Gastrocnemius medialis (tissue), 4 donors: ENCODE results near the gene CFAP299. TPM values are rescaled to one million over a fixed set of nuclear protein-coding genes. Genes with fewer than 3 reads are reported as not detected.
A peak's percentile ranks its signal among the peaks of the same experiment; 100 is the strongest.

Experiments used
- ATAC-seq, 2 donors: fragments of 150-250 bp; one replicate each; pipeline ENCODE4 v1.9.1; 2016
- DNase-seq, 2 donors: peaks; one replicate each; pipeline ENCODE4 v3.0.0-alpha.2; 2019
- H3K27ac ChIP-seq, 4 donors: fragments of 200-600 bp; sonication (generic); 1 replicate in 1 of 4; 2 replicates in 3 of 4; pipeline ENCODE4 v1.5.1; 2016 to 2018; ENCODE audit warnings: mild to moderate bottlenecking in 2 of 4, moderate library complexity in 1 of 4
- H3K27me3 ChIP-seq, 3 donors: fragments of 200-600 bp; sonication (generic) in 2 of 3; 1 replicate in 1 of 3; 2 replicates in 2 of 3; pipeline versions ENCODE4 v1.5.1 to v1.6.0; 2016 to 2019; ENCODE audit warnings: mild to moderate bottlenecking in 1 of 3, moderate library complexity in 1 of 3
- H3K36me3 ChIP-seq, 2 donors: fragments of 200-600 bp; sonication (generic) in 1 of 2; one replicate each; pipeline ENCODE4 v1.5.1; 2017 to 2018
- H3K4me1 ChIP-seq, 2 donors: fragments of 200-600 bp; sonication (generic) in 1 of 2; one replicate each; pipeline ENCODE4 v1.5.1; 2016 to 2017; ENCODE audit warnings: mild to moderate bottlenecking in 2 of 2
- H3K4me3 ChIP-seq, 4 donors: fragments of 200-600 bp; sonication (generic) in 3 of 4; 1 replicate in 1 of 4; 2 replicates in 3 of 4; pipeline ENCODE4 v1.5.1; 2016 to 2019; ENCODE audit warnings: mild to moderate bottlenecking in 2 of 4
- H3K9me3 ChIP-seq, 3 donors: fragments of 200-600 bp; sonication (generic) in 2 of 3; 1 replicate in 1 of 3; 2 replicates in 2 of 3; pipeline ENCODE4 v1.5.1; 2016 to 2019
- CTCF ChIP-seq, 5 experiments: fragments of 450-650 bp in 3 of 5; fragments of 200-600 bp in 2 of 5; sonication (generic) in 2 of 5; IDR thresholded peaks in 4 of 5; conservative IDR thresholded peaks in 1 of 5; 1 replicate in 4 of 5; 2 replicates in 1 of 5; pipeline ENCODE4 v1.5.1; 2016 to 2019; ENCODE audit warnings: antibody characterized with exemption in 5 of 5, mild to moderate bottlenecking in 3 of 5, moderate library complexity in 3 of 5
- POLR2A ChIP-seq, 2 donors: fragments of 450-650 bp; IDR thresholded peaks; one replicate each; pipeline ENCODE4 v1.6.1; 2017; ENCODE audit warnings: antibody characterized with exemption in 2 of 2, mild to moderate bottlenecking in 2 of 2, moderate library complexity in 2 of 2
- in situ Hi-C, 4 donors: fragments of 200-750 bp; cut with MboI; loops; one replicate each; pipeline versions ENCODE4 v1.15.0 to v1.8.0; 2017; ENCODE audit warnings: low sequenced_read_pairs in 4 of 4
- intact Hi-C: fragments of 100-400 bp; cut with DNase I; formaldehyde crosslinking; loops from one replicate; pipeline ENCODE4 v1.15.1; 2023; ENCODE audit warnings: low total_unique reads
- total RNA-seq, 4 donors: library from RNA; depleted of rRNA; stranded (reverse); fragments of >200 nt; gene quantifications; one replicate each; pipeline versions ENCODE4 v1.1.0 to v1.2.3, GENCODE V29; 2016

CFAP299 gene
- total RNA-seq, 4 donors from 2014 or later: not detected

DNA sequence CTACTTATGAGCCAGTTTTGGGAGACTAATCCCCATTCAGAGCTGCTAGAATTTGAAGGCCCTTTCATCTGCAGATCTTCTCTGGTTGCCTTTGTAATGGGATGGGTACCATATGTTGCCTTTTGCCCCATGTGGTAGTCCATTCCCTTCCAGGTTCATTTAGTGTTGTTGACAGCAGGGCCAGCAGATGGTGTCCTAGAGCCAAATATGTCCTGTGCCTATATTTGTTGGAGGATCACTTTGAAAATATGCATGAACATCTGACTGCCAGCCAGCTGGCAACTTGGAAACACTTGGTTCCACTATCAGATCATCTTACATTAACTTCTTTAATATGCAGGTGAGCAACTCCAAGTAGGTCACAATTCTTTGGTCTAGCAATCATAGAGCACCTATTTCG is 30.4 kb downstream of the CFAP299 start:
- no peak overlapping the region for H3K4me3 ChIP-seq
- in situ Hi-C loops (loop anchor here in 3 of 4 donors (5.0 to 25.0 kb wide), 2 partner anchors 621 to 626 kb away; no protein-coding TSS in a partner anchor), intact Hi-C loops (loop anchor here (1.0 to 5.0 kb wide), 2 partner anchors 624 to 676 kb away; no protein-coding TSS in a partner anchor)
- H3K4me1 ChIP-seq: peaks cover 4 to 5% of the 10 kb centered on the region in 2 donors
- H3K27me3 ChIP-seq: no peaks in the 10 kb centered on the region
- DNase-seq (peak; percentile 37 to 40), ATAC-seq (peak; percentile 62 to 95)
- no peak overlapping the region for H3K27ac ChIP-seq
- no peak for TF ChIP-seq POLR2A (IDR thresholded peaks at IDR 0.05)
- peak in 3 of 5 experiments; percentile 16 to 47 (median 44) for TF ChIP-seq CTCF (IDR thresholded peaks at IDR 0.05 in 4 of 5, conservative IDR thresholded peaks at IDR 0.05 in 1 of 5)
- H3K9me3 ChIP-seq: no peaks in the 10 kb centered on the region
- H3K36me3 ChIP-seq: no peaks in the 10 kb centered on the region

- TF ChIP-seq POLR2A (IDR thresholded peaks at IDR 0.05) (no peak), CTCF (IDR thresholded peaks at IDR 0.05 in 4 of 5, conservative IDR thresholded peaks at IDR 0.05 in 1 of 5) (no peak)
- in situ Hi-C loops (loop anchor here in 3 of 4 donors (5.0 to 25.0 kb wide), 2 partner anchors 620 to 625 kb away; no protein-coding TSS in a partner anchor), intact Hi-C loops (loop anchor here (5.0 kb wide), 1 partner anchor 675 kb away; no protein-coding TSS in a partner anchor)
- H3K27me3 ChIP-seq: no peaks in the 10 kb centered on the region
- H3K9me3 ChIP-seq: no peaks in the 10 kb centered on the region
- H3K4me1 ChIP-seq: peaks cover 4 to 5% of the 10 kb centered on the region in 2 donors
- peak; percentile 45 to 55 for ATAC-seq
- DNase-seq: no peak
- no peaks in the 10 kb centered on the region for H3K36me3 ChIP-seq
- no peak overlapping the region for H3K4me3 ChIP-seq
- no peak overlapping the region for H3K27ac ChIP-seq
These were observed 32.2 kb downstream of the CFAP299 start for GRCh38 chr4:80367737-80368136.

- no peak overlapping the region for H3K27ac ChIP-seq
- no peak overlapping the region for H3K4me3 ChIP-seq
- TF ChIP-seq CTCF (IDR thresholded peaks at IDR 0.05 in 4 of 5, conservative IDR thresholded peaks at IDR 0.05 in 1 of 5): no peak
- TF ChIP-seq POLR2A (IDR thresholded peaks at IDR 0.05): no peak
- in situ Hi-C loops (loop anchor here in 2 of 4 donors (25.0 kb wide), 1 partner anchor 617 kb away; no protein-coding TSS in a partner anchor), intact Hi-C loops (no loop called here)
- DNase-seq (no peak), ATAC-seq (no peak)
- H3K9me3 ChIP-seq: no peaks in the 10 kb centered on the region
- H3K27me3 ChIP-seq: no peaks in the 10 kb centered on the region
- peaks cover 4 to 5% of the 10 kb centered on the region in 2 donors for H3K4me1 ChIP-seq
- H3K36me3 ChIP-seq: no peaks in the 10 kb centered on the region
These were observed 35.1 kb downstream of the CFAP299 start for GRCh38 chr4:80370635-80371034.

DNA sequence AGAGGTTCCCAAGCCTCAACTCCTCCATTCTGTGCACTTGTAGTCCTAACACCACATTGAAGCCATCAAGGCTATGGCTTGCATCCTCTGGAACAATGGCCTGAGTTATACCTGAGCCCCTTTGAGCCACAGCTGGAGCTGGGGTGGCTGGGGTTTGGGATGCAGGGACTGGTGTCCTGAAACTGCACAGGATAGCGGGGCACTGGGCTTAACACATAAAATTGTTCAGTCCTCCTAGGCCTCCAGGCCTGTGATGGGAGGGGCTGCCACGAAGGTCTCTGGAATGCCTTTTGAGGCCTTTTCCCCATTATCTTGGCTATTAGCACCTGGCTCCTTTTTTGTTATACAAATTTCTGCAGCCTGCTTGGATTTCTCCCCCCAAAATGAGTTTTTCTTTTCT is 35.5 kb downstream of the CFAP299 start:
- TF ChIP-seq POLR2A (IDR thresholded peaks at IDR 0.05): no peak
- TF ChIP-seq CTCF (IDR thresholded peaks at IDR 0.05 in 4 of 5, conservative IDR thresholded peaks at IDR 0.05 in 1 of 5): no peak
- Histone ChIP-seq H3K36me3 (no peaks in the 10 kb centered on the region), H3K9me3 (no peaks in the 10 kb centered on the region), H3K4me3 (no peak overlapping the region), H3K4me1 (peaks cover 3 to 5% of the 10 kb centered on the region in 2 donors), H3K27me3 (no peaks in the 10 kb centered on the region), H3K27ac (no peak overlapping the region)
- DNase-seq (no peak), ATAC-seq (no peak)
- in situ Hi-C loops (loop anchor here in 2 of 4 donors (25.0 kb wide), 1 partner anchor 616 kb away; no protein-coding TSS in a partner anchor), intact Hi-C loops (no loop called here)
